Activated T-cell treated with anti-CD3 and anti-CD28 coated beads, Interleukin-2, amount 50 U/mL, for 24 hours (primary cell): ENCODE data around the gene DAZL.

Source experiments
- DNase-seq: peaks from one replicate; pipeline ENCODE4 v3.0.0-alpha.2; 2020
- H3K27ac Mint-ChIP-seq: 2 replicates; pipeline ENCODE4 v1.8.0; 2020; ENCODE audit warnings: mild to moderate bottlenecking, mixed read lengths
- H3K27me3 Mint-ChIP-seq: 2 replicates; pipeline ENCODE4 v1.8.0; 2020; ENCODE audit warnings: mixed read lengths
- H3K36me3 Mint-ChIP-seq: 2 replicates; pipeline ENCODE4 v1.8.0; 2020; ENCODE audit warnings: low read depth, mixed read lengths
- H3K4me1 Mint-ChIP-seq: 2 replicates; pipeline ENCODE4 v1.8.0; 2020; ENCODE audit warnings: low read depth, mixed read lengths
- H3K4me3 Mint-ChIP-seq: 2 replicates; pipeline ENCODE4 v1.8.0; 2020; ENCODE audit warnings: mild to moderate bottlenecking, moderate library complexity, mixed read lengths
- H3K9me3 Mint-ChIP-seq: 2 replicates; pipeline ENCODE4 v1.8.0; 2020; ENCODE audit warnings: mixed read lengths

DAZL gene

GRCh38 chr3:16570113-16570512, 35.1 kb downstream of the DAZL start:
- Mint-ChIP-seq H3K4me1 (no peaks in the 10 kb centered on the region), H3K4me3 (no peak overlapping the region), H3K27me3 (peaks cover 15% of the 10 kb centered on the region), H3K36me3 (no peaks in the 10 kb centered on the region), H3K9me3 (no peaks in the 10 kb centered on the region), H3K27ac (no peak overlapping the region)
- DNase-seq = no peak

DNA sequence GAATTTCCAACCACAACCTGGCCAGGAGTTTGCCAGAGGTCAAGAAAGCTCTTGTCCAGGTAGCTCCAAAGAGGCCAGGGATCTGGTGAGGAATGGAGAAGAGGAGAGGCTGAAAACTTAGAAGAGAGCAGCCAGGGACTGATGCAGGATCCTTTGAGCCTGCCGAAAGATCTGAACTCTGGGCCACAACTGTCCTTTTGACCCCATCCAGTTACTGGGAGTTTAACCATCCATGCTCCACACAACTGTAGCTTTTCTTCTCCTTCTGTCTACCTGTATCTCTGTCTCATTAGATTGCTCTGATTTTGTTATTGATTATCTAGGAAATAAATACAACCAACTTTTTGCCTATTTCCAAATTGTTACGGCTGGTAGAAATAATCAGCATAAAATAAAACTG, 36.7 kb downstream of the DAZL start:
- Mint-ChIP-seq H3K9me3 (no peaks in the 10 kb centered on the region), H3K36me3 (no peaks in the 10 kb centered on the region), H3K4me3 (no peak overlapping the region), H3K27ac (no peak overlapping the region), H3K4me1 (no peaks in the 10 kb centered on the region), H3K27me3 (peaks cover 15% of the 10 kb centered on the region)
- no peak for DNase-seq

- Mint-ChIP-seq H3K27ac (no peak overlapping the region), H3K36me3 (no peaks in the 10 kb centered on the region), H3K4me3 (no peak overlapping the region), H3K9me3 (no peaks in the 10 kb centered on the region), H3K27me3 (peaks cover 14% of the 10 kb centered on the region), H3K4me1 (no peaks in the 10 kb centered on the region)
- DNase-seq = no peak
Observed at GRCh38 chr3:16568115-16568514, 37.1 kb downstream of the DAZL start.

GRCh38 chr3:16559653-16560365, 45.4 kb downstream of the DAZL start:
- Mint-ChIP-seq H3K27me3 (no peaks in the 10 kb centered on the region), H3K4me3 (no peak overlapping the region), H3K27ac (no peak overlapping the region), H3K4me1 (no peaks in the 10 kb centered on the region), H3K9me3 (no peaks in the 10 kb centered on the region), H3K36me3 (no peaks in the 10 kb centered on the region)
- DNase-seq = no peak

DNA sequence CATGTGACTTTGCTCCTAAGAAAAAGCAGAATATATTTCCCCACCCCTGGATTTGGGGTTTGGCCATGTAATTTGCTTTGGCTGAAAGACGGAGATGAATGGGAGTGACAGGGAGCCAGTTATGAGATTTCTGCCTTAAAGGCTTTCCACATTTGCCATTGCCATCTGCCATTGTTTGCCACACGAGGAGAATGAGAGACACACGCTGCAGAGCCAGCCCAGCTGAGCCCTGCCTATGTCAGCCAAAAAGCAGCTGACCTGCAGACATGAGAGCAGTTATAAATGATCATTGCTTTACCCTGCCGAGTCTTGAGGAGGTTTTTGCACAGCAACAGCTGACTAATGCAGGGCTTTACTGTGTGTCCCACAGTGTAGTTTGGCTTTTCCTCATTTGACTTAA, 51.1 kb downstream of the DAZL start:
- Mint-ChIP-seq H3K9me3 (no peaks in the 10 kb centered on the region), H3K27me3 (peaks cover 5% of the 10 kb centered on the region), H3K36me3 (no peaks in the 10 kb centered on the region), H3K4me3 (no peak overlapping the region), H3K27ac (no peak overlapping the region), H3K4me1 (peaks cover 9% of the 10 kb centered on the region)
- DNase-seq = no peak

- Mint-ChIP-seq H3K36me3 (no peaks in the 10 kb centered on the region), H3K27me3 (peaks cover 5% of the 10 kb centered on the region), H3K9me3 (no peaks in the 10 kb centered on the region), H3K27ac (no peak overlapping the region), H3K4me3 (no peak overlapping the region), H3K4me1 (peaks cover 11% of the 10 kb centered on the region)
- no peak for DNase-seq
Observed at GRCh38 chr3:16552757-16553156, 52.5 kb downstream of the DAZL start.

DNA sequence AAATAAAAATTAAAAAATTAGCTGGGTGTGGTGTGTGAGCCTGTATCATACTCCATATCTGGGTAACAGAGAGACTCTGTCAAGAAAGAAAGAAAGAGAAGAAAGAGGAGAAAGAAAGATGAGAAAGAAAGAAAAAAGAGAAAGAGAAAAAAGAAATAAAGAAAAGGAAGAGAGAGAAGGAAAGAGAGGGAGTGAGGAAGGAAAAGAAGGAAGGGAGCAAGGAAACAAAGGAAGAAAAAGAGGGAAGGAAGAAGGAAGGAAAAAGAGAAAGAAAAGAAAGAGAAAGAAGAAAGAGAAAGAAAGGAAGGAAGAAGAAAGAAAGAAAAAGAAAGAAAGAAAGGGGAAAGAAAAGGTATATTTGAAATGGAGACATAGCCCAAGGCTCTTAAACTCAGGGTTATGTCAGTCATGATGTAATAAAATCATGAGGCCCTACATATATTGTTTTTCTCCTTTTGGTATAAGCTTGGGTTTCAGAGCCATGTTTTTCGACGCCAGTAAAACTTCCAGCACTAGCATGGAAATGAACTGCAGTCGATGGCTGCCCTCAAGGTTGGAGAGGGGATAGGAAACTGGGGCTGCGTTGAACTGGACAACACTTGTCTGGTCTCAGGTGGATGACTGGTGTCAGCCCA, 53.8 kb downstream of the DAZL start:
- H3K27ac Mint-ChIP-seq = peak overlapping the region; percentile 92
- no peaks in the 10 kb centered on the region for H3K36me3 Mint-ChIP-seq
- no peaks in the 10 kb centered on the region for H3K9me3 Mint-ChIP-seq
- H3K4me1 Mint-ChIP-seq = peaks cover 16% of the 10 kb centered on the region
- H3K4me3 Mint-ChIP-seq = no peak overlapping the region
- DNase-seq = no peak
- peaks cover 5% of the 10 kb centered on the region for H3K27me3 Mint-ChIP-seq

- H3K9me3 Mint-ChIP-seq = no peaks in the 10 kb centered on the region
- peak overlapping the region; percentile 92 for H3K27ac Mint-ChIP-seq
- peaks cover 5% of the 10 kb centered on the region for H3K27me3 Mint-ChIP-seq
- DNase-seq = peak; percentile 68
- H3K4me3 Mint-ChIP-seq = no peak overlapping the region
- no peaks in the 10 kb centered on the region for H3K36me3 Mint-ChIP-seq
- peaks cover 18% of the 10 kb centered on the region for H3K4me1 Mint-ChIP-seq
Observed at GRCh38 chr3:16550676-16551341, 54.4 kb downstream of the DAZL start.

GRCh38 chr3:16550305-16550675, 54.9 kb downstream of the DAZL start:
- Mint-ChIP-seq H3K27me3 (peaks cover 5% of the 10 kb centered on the region), H3K4me1 (peaks cover 18% of the 10 kb centered on the region)

DNA sequence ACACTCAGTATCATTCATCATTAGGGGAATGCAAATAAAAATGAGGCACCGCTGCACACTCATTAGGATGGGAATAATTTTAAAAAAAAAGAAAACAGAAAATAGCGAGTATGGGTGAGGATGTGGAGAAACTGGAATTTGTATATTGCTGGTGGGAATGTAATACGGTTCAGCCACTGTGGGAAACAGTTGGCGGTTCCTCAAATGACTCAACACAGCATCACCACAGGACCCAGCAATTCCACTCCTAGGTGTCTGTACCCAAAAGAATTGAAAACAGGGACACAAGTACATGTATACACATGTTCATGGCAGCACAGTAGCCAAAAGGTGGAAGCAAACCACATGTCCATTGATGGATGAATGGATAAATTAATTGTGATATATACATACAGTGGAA, 56.5 kb downstream of the DAZL start:
- Mint-ChIP-seq H3K9me3 (no peaks in the 10 kb centered on the region), H3K4me3 (no peak overlapping the region), H3K36me3 (no peaks in the 10 kb centered on the region), H3K4me1 (peaks cover 18% of the 10 kb centered on the region), H3K27ac (no peak overlapping the region), H3K27me3 (peaks cover 5% of the 10 kb centered on the region)
- DNase-seq = no peak

More at GRCh38 chr3:16550305-16550675, 54.9 kb downstream of the DAZL start:
- Mint-ChIP-seq H3K27ac (no peak overlapping the region), H3K9me3 (no peaks in the 10 kb centered on the region), H3K4me3 (no peak overlapping the region), H3K36me3 (no peaks in the 10 kb centered on the region)
- DNase-seq = no peak

DNA sequence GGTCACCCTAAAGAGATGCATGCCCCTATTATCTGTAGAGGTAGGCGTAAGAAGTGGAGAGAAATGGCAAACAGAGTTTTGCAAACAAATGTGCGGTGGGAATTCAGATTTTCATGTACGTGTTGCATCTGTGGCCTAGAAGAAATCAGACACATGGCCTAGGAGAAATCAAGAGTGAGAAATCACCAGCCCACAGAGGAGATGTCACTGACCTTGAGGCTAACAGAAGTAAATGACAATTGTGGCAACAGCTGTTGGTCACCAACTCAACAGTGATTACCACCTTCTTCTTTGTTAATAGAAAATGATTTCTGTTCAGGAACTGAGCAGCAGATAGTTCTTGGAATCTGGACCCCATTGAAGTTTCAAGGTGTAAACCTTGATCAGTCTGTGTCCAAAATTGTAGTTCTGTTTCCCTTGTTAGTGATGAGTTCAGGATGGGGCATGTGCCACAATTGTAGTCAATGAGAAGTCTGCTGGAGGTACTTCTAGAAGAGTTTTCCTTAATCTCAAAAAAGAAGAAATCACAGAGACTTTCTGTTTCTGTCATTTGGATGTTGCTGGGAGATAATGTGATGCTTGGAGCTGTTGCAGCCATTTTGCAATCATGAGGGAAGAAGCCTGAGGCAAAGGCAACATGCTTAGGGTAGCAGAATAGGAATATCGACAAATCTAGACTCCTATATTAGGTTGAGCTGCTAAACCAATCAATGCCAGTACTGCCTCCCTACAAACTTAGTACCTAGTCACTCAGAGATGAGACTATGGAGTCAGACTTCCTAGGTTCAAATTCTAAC, 57.5 kb downstream of the DAZL start:
- H3K4me1 Mint-ChIP-seq = peaks cover 18% of the 10 kb centered on the region
- H3K27me3 Mint-ChIP-seq = peaks cover 5% of the 10 kb centered on the region
- H3K36me3 Mint-ChIP-seq = no peaks in the 10 kb centered on the region
- no peak overlapping the region for H3K27ac Mint-ChIP-seq
- H3K9me3 Mint-ChIP-seq = no peaks in the 10 kb centered on the region
- no peak for DNase-seq
- no peak overlapping the region for H3K4me3 Mint-ChIP-seq

- Mint-ChIP-seq H3K27me3 (no peaks in the 10 kb centered on the region), H3K4me1 (peaks cover 18% of the 10 kb centered on the region), H3K9me3 (no peaks in the 10 kb centered on the region), H3K36me3 (no peaks in the 10 kb centered on the region), H3K4me3 (no peak overlapping the region), H3K27ac (peak overlapping the region; percentile 13)
- DNase-seq = no peak
Observed at GRCh38 chr3:16546186-16547010, 58.8 kb downstream of the DAZL start.

DNA sequence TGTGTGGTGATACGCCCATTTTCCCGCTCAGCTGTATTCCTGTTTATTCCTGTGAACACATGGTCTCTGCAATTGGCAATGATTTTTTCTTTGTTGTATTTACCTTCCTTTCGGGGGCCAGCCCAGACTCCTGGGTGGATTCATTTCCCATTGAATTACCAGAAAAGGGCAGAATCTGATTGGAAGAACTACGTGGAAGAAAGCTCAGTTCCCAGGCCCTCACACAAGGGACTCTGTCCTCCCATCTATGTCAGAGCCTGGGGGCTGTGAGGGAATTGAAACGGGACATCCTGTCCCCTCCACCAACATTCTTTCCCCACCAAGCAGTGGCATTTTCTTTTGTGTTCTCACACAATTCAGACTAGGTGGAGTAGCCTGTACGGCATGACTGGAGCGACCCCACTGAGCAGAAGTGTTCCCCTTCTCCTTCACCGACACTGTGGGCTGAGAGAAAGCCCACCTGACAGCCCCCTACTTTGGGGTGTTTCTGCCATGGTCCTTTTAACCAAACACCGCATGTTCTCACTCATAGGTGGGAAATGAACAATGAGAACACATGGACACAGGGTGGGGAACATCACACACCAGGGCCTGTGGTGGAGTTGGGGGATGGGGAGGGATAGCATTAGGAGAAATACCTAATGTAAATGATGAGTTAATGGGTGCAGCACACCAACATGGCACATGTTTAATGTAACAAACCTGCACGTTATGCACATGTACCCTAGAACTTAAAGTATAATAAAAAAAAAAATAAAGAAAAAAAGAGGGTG, 59.6 kb downstream of the DAZL start:
- Mint-ChIP-seq H3K36me3 (no peaks in the 10 kb centered on the region), H3K9me3 (no peaks in the 10 kb centered on the region), H3K27me3 (no peaks in the 10 kb centered on the region), H3K4me1 (peaks cover 11% of the 10 kb centered on the region), H3K27ac (no peak overlapping the region), H3K4me3 (no peak overlapping the region)
- DNase-seq = no peak
